Activated CD4-positive, alpha-beta T cell treated with anti-CD3 and anti-CD28 coated beads, Interleukin-2, amount 10 ng/mL, durations not matched to agents 7 days and 5 days (primary cell): ENCODE results near the gene PATL1. TPM values are rescaled to one million over a fixed set of nuclear protein-coding genes. Genes with fewer than 3 reads are reported as not detected.
"Not testable (repeated sequence)": the region's sequence is repeated elsewhere in the genome, so short reads cannot be mapped to it uniquely, and the experiment has no call there.

Experiments
- CTCF ChIA-PET: fragments of 350-600 bp; sonication (Branson Sonifier 250); formaldehyde crosslinking; loops from one replicate; lab custom pipeline; 2021; ENCODE audit warnings: antibody characterized with exemption; lab: Charles Lee
- POLR2A ChIA-PET: fragments of 350-600 bp; sonication (Branson Sonifier 250); formaldehyde crosslinking; loops from one replicate; lab custom pipeline; 2021; ENCODE audit warnings: antibody characterized with exemption; lab: Charles Lee
- DNase-seq: peaks from one replicate; pipeline ENCODE4 v3.0.0-alpha.2; 2020
- H3K27ac Mint-ChIP-seq: one replicate; pipeline ENCODE4 v1.8.0; 2021; ENCODE audit warnings: mild to moderate bottlenecking, moderate library complexity, mixed read lengths
- H3K27me3 Mint-ChIP-seq: one replicate; pipeline ENCODE4 v1.8.0; 2021; ENCODE audit warnings: mixed read lengths
- H3K36me3 Mint-ChIP-seq: one replicate; pipeline ENCODE4 v1.8.0; 2021; ENCODE audit warnings: low read depth, mixed read lengths
- H3K4me1 Mint-ChIP-seq: one replicate; pipeline ENCODE4 v1.8.0; 2021; ENCODE audit warnings: mixed read lengths
- H3K4me3 Mint-ChIP-seq: one replicate; pipeline ENCODE4 v1.8.0; 2021; ENCODE audit warnings: mild to moderate bottlenecking, moderate library complexity, mixed read lengths
- H3K9me3 Mint-ChIP-seq: one replicate; pipeline ENCODE4 v1.8.0; 2021; ENCODE audit warnings: mixed read lengths
- total RNA-seq, 2 experiments: library from RNA; stranded (reverse); gene quantifications; one replicate each; pipeline ENCODE4 v1.2.3, GENCODE V29; 2021

Gene PATL1
- total RNA-seq, 2 experiments from 2014 or later: 47.2 to 59.6 TPM

DNA sequence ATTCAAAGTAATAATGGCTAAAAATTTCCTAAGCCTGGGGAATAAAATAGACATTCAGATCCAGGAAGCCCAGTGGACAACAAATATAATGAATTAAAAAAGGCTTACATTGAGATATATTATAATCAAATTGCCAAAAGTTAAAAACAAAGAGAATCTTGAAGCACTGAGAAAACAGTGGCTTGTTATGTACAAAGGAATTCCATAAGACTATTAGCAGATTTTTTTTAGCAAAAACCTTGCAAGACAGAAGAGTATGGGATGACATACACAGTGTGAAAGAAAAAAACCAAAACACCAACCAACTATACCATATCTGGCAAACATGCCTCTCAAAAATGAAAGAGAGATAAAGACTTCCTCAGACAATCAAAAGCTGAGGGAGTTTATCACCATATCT lies 24.1 kb upstream of the PATL1 start:
- H3K4me1 Mint-ChIP-seq: no peaks in the 10 kb centered on the region

DNA sequence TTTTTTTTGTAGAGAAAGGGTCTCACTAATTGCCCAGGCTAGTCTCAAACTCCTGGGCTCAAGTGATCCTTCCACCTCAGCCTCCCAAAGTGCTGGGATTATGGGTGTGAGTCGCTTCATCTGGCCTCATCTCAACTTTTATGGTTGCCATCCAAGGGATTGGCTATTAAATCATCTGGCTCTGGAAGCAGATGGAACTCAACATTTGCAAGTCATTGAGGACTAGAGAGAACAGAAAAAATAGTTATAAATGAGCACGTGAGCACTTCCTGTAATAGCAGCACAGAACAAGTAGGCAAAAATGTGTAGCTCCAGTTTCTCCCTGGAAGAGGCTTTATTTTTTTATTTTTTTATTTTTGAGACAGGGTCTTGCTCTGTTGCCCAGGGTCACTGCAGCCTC lies 22.3 kb upstream of the PATL1 start:
- ChIA-PET CTCF (interaction anchor here (0.6 kb wide), 1 partner anchor 113 kb away, joined by 3 read pairs; no protein-coding TSS in a partner anchor), POLR2A (no interaction called here)
- Mint-ChIP-seq H3K4me3 (no peak overlapping the region), H3K9me3 (peaks cover 9% of the 10 kb centered on the region), H3K27me3 (peaks cover 37% of the 10 kb centered on the region), H3K27ac (no peak overlapping the region), H3K36me3 (no peaks in the 10 kb centered on the region), H3K4me1 (no peaks in the 10 kb centered on the region)
- DNase-seq: no peak

More for the DNA sequence above, 24.1 kb upstream of the PATL1 start:
- no peak overlapping the region for H3K4me3 Mint-ChIP-seq
- no peak overlapping the region for H3K27ac Mint-ChIP-seq
- no peaks in the 10 kb centered on the region for H3K36me3 Mint-ChIP-seq
- CTCF ChIA-PET: no interaction called here
- POLR2A ChIA-PET: no interaction called here
- peaks cover 45% of the 10 kb centered on the region for H3K27me3 Mint-ChIP-seq
- DNase-seq: no peak
- H3K9me3 Mint-ChIP-seq: peaks cover 9% of the 10 kb centered on the region

DNA sequence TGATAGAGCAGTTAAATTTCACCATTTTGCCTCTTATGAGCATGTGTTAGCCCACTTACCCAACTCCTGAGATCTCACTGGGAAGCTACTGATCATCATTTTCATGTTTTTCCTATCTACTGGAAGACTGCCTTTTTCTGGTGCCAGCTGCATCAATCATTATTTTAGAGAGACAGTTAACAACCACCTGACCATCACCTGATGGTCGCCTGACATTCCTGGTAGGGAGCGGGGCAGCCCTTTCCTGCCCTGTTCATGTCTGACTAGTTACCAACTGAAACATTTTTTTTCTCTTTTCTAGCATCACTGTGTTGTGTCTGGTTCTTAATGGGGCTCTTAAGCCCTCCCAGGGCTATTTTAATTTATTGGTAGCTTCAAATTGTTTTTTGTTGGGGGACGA lies 20.2 kb upstream of the PATL1 start:
- Mint-ChIP-seq H3K4me1 (no peaks in the 10 kb centered on the region), H3K27me3 (peaks cover 37% of the 10 kb centered on the region), H3K36me3 (no peaks in the 10 kb centered on the region), H3K9me3 (peaks cover 9% of the 10 kb centered on the region), H3K4me3 (no peak overlapping the region), H3K27ac (no peak overlapping the region)
- POLR2A ChIA-PET: no interaction called here
- DNase-seq: no peak
- CTCF ChIA-PET: no interaction called here

DNA sequence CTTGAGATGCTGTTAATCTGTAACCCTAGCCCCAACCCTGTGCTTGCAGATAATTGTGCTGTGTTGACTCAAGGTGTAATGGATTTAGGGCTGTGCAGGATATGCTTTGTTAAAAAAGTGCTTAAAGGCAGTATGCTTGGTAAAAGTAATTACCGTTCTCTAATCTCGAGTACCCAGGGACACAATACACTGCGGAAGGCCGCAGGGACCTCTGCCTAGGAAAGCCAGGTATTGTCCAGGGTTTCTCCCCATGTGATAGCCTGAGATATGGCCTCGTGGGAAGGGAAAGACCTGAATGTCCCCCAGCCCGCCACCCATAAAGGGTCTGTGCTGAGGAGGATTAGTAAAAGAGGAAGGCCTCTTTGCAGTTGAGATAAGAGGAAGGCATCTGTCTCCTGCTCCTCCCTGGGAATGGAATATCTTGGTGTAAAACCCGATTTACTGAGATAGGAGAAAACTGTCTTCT lies 12.5 kb upstream of the PATL1 start:
- DNase-seq, H3K4me3 Mint-ChIP-seq, H3K36me3 Mint-ChIP-seq, H3K27ac Mint-ChIP-seq, CTCF ChIA-PET, H3K4me1 Mint-ChIP-seq, H3K9me3 Mint-ChIP-seq, POLR2A ChIA-PET: not testable (repeated sequence)
- H3K27me3 Mint-ChIP-seq: peaks cover 15% of the 10 kb centered on the region

DNA sequence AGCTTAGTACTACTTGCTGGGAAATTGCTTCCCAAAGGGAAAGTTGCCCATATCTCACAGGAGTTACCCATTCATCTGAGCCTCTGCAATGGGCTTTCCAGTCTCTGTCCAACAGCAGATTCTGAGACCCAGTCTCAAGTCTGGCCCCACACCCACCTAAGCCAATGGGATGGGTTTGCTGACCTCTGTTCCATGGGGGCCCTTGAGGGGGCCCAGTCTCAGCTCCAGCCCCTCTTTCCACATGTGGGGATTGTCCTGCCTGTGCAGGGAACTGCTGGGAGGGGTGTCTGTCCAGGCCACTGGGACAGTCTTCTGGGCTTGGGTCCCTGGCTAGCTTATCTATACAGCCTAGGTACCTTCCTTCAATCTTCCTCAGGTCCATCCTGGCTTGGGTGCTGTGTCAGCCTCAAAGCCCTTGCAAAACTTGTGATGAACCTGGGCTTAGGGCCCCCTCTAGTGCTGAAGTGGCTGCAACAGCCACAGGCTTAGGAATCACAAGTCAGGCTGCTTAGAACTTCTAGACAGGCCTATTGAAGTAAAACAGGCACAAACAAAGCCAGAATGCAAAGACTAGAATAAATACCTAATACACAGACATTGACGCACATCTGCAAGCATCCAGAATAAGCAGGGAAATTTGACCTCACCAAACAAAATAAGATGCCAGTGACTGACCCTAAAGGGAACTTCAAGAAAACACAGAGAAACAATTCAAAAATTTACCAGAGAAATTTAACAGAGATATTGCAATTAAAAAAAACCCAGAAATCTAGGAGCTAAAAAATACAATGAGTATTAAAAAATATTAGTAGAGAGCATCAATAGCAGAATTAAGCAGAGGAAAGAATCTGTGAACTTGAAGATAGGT lies 11.7 kb upstream of the PATL1 start:
- no peaks in the 10 kb centered on the region for H3K36me3 Mint-ChIP-seq
- no peaks in the 10 kb centered on the region for H3K4me1 Mint-ChIP-seq
- ChIA-PET CTCF (interaction anchor here (0.7 to 0.8 kb wide), 2 partner anchors 143 to 146 kb away, joined by 3 to 4 read pairs; no protein-coding TSS in a partner anchor), POLR2A (no interaction called here)
- no peaks in the 10 kb centered on the region for H3K9me3 Mint-ChIP-seq
- H3K27ac Mint-ChIP-seq: no peak overlapping the region
- peak; percentile 74 for DNase-seq
- peaks cover 8% of the 10 kb centered on the region for H3K27me3 Mint-ChIP-seq
- H3K4me3 Mint-ChIP-seq: no peak overlapping the region

DNA sequence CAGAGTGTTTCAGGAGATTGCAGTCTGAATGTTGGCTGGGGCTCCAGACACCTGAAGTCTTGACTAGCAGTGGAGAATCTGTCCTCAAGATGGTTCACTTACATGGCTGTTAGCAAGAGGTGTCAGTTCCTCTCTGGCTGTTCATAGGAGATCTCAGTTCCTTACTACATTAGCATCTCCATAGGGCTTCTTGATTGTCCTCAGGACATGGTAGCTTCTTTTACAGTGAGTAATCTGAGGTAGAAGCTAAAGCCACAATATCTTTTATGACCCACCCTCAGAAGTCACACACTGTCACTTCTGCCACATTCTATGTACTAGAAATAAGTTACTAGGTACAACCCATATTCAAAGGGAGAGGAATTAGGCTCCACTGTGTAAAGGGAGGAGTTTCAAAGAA lies 10.5 kb upstream of the PATL1 start:
- H3K27ac Mint-ChIP-seq: no peak overlapping the region
- H3K4me1 Mint-ChIP-seq: no peaks in the 10 kb centered on the region
- peaks cover 2% of the 10 kb centered on the region for H3K27me3 Mint-ChIP-seq
- no peaks in the 10 kb centered on the region for H3K9me3 Mint-ChIP-seq
- H3K36me3 Mint-ChIP-seq: no peaks in the 10 kb centered on the region
- no peak for DNase-seq
- H3K4me3 Mint-ChIP-seq: no peak overlapping the region
- POLR2A ChIA-PET: no interaction called here
- CTCF ChIA-PET: no interaction called here

DNA sequence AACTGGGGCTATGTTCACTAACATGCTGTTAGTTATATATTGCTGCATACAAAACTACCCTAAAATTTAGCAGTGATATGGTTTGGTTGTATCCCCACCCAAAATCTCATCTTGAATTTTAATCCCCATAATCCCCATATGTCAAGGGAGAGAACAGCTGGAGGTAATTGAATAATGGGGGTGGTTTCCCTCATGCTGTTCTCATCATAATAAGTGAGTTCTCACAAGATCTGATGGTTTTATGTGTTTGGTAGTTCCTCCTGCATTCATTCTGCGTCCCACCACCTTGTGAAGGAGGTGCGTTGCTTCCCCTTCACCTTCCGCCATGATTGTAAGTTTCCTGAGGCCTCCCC lies 10.0 kb upstream of the PATL1 start:
- CTCF ChIA-PET: no interaction called here

DNA sequence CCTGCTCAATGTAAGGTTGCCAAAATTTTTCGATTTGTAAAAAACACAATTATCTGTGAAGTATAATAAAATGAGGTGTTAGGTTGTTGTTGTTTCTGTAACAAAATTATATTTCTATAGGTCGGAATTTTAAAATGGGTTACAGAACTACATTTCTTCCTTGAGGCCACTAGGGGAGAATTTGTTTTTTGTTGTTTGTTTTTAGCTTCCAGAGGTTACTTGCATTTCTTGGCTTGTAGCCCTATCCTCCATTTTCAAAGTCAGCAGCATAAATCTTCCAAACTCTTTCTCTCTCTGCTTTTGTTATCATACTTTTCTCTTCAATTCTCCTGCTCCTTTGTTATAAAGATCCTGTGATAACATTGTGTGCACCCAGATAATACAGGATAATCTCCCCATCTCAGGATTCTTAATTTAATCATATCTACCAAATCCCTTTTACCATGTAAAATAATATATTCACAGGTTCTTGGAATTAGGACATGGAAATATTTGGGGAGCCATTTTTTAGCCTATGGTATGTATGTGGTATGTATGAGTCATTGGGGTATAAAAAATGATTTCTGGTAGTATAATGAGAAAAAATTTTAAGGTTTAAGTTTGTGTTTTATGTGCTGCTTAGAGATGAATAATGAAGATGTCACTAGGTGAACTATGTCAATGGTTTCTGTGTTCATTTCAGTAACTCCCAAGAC lies 9.4 kb upstream of the PATL1 start:
- DNase-seq: no peak
- Mint-ChIP-seq H3K36me3 (no peaks in the 10 kb centered on the region), H3K27ac (no peak overlapping the region), H3K27me3 (no peaks in the 10 kb centered on the region), H3K4me1 (no peaks in the 10 kb centered on the region), H3K9me3 (no peaks in the 10 kb centered on the region), H3K4me3 (no peak overlapping the region)
- ChIA-PET CTCF (interaction anchor here (1.2 kb wide), 1 partner anchor 10 kb away, joined by 3 read pairs; the partner anchor contains the start of gene PATL1), POLR2A (no interaction called here)

More for the DNA sequence above, 10.0 kb upstream of the PATL1 start:
- Mint-ChIP-seq H3K27ac (no peak overlapping the region), H3K36me3 (no peaks in the 10 kb centered on the region), H3K4me3 (no peak overlapping the region), H3K4me1 (no peaks in the 10 kb centered on the region), H3K9me3 (no peaks in the 10 kb centered on the region), H3K27me3 (no peaks in the 10 kb centered on the region)
- DNase-seq: no peak
- POLR2A ChIA-PET: no interaction called here

DNA sequence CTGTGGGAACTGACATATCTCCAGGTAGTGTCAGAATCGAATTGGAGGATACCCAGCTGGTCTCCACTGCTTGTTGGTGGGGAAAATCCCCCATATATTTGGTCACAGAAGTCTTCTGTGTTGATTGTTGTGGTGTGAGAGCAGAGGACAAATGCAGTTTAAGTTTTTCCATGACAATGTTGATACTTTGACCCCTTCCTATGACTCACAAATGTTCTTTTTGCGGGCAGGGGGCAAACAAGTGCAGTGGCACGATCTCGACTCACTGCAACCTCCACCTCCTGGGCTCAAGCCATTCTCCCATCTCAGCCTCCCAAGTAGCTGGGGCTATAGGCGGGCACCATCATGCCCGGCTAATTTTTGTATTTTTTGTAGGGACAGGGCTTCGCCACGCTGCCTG lies 7.4 kb upstream of the PATL1 start:
- CTCF ChIA-PET: no interaction called here
- no peaks in the 10 kb centered on the region for H3K36me3 Mint-ChIP-seq

DNA sequence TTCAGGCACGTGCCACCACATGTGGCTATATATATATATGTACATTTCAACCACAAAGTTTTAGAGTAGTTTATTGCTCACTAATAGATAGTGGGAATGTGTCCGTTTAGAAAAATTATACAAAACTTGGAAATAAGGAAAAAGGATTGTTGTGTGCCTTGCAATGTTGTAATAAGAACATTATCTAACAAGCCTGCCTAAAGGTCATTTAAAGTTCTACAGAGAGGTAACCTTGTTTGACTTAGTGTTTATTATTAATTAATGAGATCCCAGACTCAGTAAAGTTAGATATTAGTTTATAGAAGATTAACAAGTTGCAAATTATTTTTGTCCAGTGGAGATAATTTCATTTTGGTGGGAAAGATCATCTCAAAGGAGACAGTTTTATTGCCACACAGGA lies 5.5 kb upstream of the PATL1 start:
- peaks cover 10% of the 10 kb centered on the region for H3K4me1 Mint-ChIP-seq
- DNase-seq: no peak
- no peak overlapping the region for H3K27ac Mint-ChIP-seq
- ChIA-PET POLR2A (no interaction called here), CTCF (no interaction called here)
- H3K27me3 Mint-ChIP-seq: no peaks in the 10 kb centered on the region
- H3K36me3 Mint-ChIP-seq: no peaks in the 10 kb centered on the region
- no peak overlapping the region for H3K4me3 Mint-ChIP-seq
- H3K9me3 Mint-ChIP-seq: no peaks in the 10 kb centered on the region

More for the DNA sequence above, 7.4 kb upstream of the PATL1 start:
- H3K4me1 Mint-ChIP-seq: no peaks in the 10 kb centered on the region
- POLR2A ChIA-PET: no interaction called here
- no peaks in the 10 kb centered on the region for H3K27me3 Mint-ChIP-seq
- H3K27ac Mint-ChIP-seq: no peak overlapping the region
- DNase-seq: no peak
- H3K9me3 Mint-ChIP-seq: no peaks in the 10 kb centered on the region
- no peak overlapping the region for H3K4me3 Mint-ChIP-seq

DNA sequence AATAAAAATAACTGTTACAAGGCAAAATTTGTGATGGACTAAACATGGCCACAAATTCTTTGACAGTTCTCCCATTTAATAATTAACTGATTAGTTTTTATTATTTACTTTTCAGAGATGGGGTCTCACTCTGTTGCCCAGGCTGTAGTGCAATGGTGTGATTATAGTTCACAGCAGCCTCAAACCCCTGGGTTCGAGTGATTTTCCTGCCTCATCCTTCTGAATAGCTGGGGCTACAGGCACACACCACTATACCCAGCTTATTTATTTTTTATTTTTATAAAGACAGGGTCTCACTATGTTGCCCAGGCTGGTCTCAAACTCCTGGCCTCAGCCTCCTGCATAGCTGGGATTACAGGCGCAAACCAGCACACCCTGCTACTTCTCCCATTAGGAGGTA lies 4.5 kb upstream of the PATL1 start:
- CTCF ChIA-PET: interaction anchor here (0.6 to 1.1 kb wide), 2 partner anchors 12 to 158 kb away, joined by 3 read pairs; no protein-coding TSS in a partner anchor
- POLR2A ChIA-PET: no interaction called here
- no peak overlapping the region for H3K27ac Mint-ChIP-seq
- no peak for DNase-seq
- no peaks in the 10 kb centered on the region for H3K36me3 Mint-ChIP-seq
- H3K27me3 Mint-ChIP-seq: no peaks in the 10 kb centered on the region
- peaks cover 10% of the 10 kb centered on the region for H3K4me1 Mint-ChIP-seq
- no peaks in the 10 kb centered on the region for H3K9me3 Mint-ChIP-seq
- H3K4me3 Mint-ChIP-seq: no peak overlapping the region

DNA sequence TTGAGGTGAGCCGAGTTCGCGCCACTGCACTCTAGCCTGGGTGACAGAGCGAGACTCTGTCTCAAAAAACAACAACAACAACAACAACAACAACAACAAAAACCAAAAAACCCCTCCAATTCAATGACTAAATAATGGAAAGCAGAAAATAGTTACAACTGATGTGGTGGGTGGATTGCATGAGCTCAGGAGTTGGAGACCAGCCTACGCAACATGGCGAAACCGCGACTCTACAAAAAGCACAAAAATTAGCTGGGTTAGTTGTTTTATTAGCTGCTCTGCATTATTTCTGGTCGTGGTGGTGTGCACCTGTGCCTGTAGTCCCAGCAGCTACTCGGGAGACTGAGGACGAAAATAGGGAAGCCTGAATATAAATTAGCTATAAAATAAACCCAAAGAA lies 2.6 kb upstream of the PATL1 start:
- Mint-ChIP-seq H3K4me1 (peaks cover 26% of the 10 kb centered on the region), H3K9me3 (no peaks in the 10 kb centered on the region)
- POLR2A ChIA-PET: interaction anchor here (0.6 kb wide), 1 partner anchor 197 kb away, joined by 3 read pairs; no protein-coding TSS in a partner anchor

DNA sequence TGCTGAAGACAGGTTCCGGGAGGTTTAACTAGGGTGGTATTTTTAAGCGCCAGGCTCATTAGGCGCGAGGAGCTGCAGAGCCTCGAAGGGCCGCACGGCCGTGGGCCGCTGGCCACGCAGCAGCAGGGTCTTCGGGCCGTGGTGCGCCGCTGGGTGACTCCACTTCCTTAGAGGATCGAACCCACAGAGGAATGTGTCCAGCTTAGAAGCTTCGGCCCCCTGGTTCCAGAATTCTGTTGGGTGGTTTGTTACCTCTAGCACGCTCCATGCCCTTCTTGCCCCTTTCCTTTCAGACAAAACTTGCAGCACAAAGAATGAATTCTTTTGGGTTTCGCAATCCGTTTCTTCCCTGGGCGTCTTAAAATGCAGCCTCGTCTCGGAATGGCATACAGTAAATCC lies 773 bp upstream of the PATL1 start:
- no peaks in the 10 kb centered on the region for H3K9me3 Mint-ChIP-seq
- CTCF ChIA-PET: interaction anchor here (1.0 to 1.6 kb wide), 9 partner anchors 44 to 112 kb away, joined by 3 to 10 read pairs (median 3); partner anchors contain the start of gene OSBP
- peaks cover 36% of the 10 kb centered on the region for H3K4me1 Mint-ChIP-seq

More for the DNA sequence above, 2.6 kb upstream of the PATL1 start:
- DNase-seq: no peak
- CTCF ChIA-PET: interaction anchor here (0.7 to 1.1 kb wide), 2 partner anchors 11 to 106 kb away, joined by 3 to 4 read pairs; no protein-coding TSS in a partner anchor
- peaks cover 9% of the 10 kb centered on the region for H3K36me3 Mint-ChIP-seq
- no peaks in the 10 kb centered on the region for H3K27me3 Mint-ChIP-seq
- no peak overlapping the region for H3K4me3 Mint-ChIP-seq
- H3K27ac Mint-ChIP-seq: no peak overlapping the region

More for the DNA sequence above, 773 bp upstream of the PATL1 start:
- Mint-ChIP-seq H3K4me3 (peak overlapping the region; percentile 89), H3K27ac (peak overlapping the region; percentile 98), H3K36me3 (peaks cover 23% of the 10 kb centered on the region), H3K27me3 (no peaks in the 10 kb centered on the region)
- no peak for DNase-seq
- POLR2A ChIA-PET: interaction anchor here (0.6 kb wide), 1 partner anchor 54 kb away, joined by 4 read pairs; no protein-coding TSS in a partner anchor
